ENCODE data around the gene HBE1.

DNA sequence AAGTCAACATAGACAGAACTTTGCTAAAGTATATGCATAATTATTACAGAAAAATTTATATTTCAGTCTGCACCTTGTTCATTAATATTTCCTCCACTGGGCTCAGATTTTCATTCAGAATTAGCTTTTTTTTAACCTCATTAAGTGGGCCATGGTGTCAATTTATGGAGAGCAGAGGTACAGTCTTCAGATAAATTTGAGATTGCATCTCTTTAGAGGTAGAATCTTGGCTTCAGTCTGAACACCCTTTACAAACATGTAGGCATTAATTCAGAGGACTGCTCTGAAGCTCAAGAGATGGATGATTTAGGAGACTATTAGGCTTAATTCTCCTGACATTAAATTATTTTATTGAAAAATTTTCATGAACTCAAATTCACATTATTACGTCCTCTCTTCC is 39.5 kb downstream of the HBE1 start:
- TF ChIP-seq CTCF (IDR thresholded peaks at IDR 0.05) = no peak
- no peak for TF ChIP-seq POLR2A (IDR thresholded peaks at IDR 0.05)
- no peak for TF ChIP-seq EP300 (IDR thresholded peaks at IDR 0.05)

Data from upper lobe of left lung (tissue), 4 donors.